ENCODE results near the gene METTL18.

GRCh38 chr1:169794530-169795416 lies at the start of gene METTL18:
- TF ChIP-seq YY1 (IDR thresholded peaks at IDR 0.05; ENCODE audit: insufficient read depth, insufficient read length) = no peak
- no peak for TF ChIP-seq SUZ12 (IDR thresholded peaks at IDR 0.05; ENCODE audit: extremely low read depth, insufficient read depth, insufficient read length)
- no peak for TF ChIP-seq ZNF274 (IDR thresholded peaks at IDR 0.05; ENCODE audit: low read depth, low read length)
